AG08395 (cell line): ENCODE data around the gene SPRR2F.

ENCODE experiments used
- DNase-seq: peaks from one replicate; pipeline ENCODE4 v3.0.0; 2012; ENCODE audit warnings: mixed read lengths, low spot score

Gene SPRR2F

DNA sequence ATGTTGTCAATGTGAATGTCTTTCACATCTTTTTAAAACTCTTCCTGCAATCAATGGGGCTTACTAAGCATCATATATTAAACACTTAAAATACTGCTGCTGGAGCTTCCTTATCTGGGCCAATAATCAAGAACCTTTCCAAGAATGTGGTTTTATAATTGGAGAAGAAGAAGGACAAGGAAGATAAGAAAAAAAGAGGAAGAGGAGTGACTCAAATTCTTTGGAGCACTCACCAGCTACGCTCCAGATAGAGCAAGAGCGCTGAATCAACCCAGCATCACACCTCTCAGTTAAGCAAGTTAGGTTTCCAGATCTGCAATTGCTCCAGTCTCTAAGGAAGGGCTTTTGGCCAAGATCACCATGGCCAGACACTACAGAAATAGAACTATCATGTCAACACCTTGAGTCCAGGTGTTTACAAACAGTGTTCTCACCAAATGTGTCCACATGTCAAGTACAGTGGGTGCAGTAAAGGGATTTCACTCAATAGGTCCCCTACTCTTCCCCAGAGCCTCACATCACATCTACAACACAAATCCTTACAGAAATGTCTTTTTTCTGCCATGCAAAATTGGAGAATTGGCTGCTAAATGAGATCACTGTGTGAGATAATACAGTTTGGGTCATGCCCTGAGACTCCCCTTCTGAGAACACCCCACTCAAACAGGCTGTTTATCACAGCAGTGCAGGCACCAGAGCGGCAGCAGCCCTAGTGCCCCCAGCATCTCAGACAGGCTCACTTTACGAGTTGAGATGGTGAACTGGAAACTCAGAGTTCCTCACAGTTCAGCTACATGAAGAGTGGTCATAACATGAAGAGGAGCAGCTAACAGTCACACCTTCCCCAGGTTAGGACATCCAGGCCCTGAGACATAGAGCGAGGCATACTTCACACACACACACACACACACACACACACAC is 40.2 kb downstream of the SPRR2F start:
- no peak for DNase-seq

DNA sequence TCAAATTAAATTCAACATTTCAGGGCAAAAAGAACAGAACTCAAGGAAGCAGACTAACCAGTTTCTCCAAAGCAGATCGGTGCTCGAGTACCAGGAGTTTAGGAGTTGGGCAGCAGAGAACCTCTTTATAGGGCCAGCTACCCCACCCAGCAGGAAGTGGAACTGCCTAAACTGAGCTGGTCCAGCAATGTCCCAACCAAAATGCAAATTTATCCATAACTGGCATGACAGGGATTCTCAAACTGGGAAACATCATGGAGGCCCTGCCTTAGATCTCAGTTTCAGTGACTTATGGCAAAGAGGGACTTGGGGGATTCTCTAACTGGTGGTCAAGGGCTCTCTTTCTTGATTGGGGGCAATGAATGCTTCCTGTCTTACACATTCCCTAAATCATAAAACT is 41.8 kb downstream of the SPRR2F start, which contains the start of gene SPRR2B:
Gene SPRR2B, minus strand, starts transcription at position 101 of the 400 bp plus-strand sequence. CDS start 772 bp downstream, outside the sequence.
- DNase-seq = no peak

DNA sequence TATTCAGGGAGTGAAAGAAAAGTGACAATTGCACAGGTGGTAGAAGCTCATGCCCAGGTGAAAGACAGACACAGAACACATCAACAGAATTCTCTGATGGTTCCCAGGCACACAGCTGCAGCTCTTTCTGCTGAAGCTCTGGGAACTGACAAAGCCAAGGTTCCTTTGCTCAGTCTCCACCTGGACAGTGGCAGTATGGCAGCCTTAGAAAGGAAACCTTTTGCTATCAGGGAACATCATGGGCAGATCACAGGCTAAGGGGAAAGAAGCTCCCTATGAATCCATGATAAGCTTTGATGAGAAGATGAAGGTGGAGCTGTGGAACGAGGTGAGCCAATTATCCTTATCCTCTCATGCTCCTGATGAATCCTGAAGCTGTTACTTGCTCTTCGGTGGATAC is 43.1 kb downstream of the SPRR2F start:
- no peak for DNase-seq
